GM18520 (cell line): ENCODE results near the gene ARHGAP40.

Experiments
- ATAC-seq: cut with Tn5 transposase; IDR thresholded peaks from one replicate; pipeline ENCODE4 v1.9.1; 2021; ENCODE audit not compliant: unreplicated experiment

The ARHGAP40 gene

DNA sequence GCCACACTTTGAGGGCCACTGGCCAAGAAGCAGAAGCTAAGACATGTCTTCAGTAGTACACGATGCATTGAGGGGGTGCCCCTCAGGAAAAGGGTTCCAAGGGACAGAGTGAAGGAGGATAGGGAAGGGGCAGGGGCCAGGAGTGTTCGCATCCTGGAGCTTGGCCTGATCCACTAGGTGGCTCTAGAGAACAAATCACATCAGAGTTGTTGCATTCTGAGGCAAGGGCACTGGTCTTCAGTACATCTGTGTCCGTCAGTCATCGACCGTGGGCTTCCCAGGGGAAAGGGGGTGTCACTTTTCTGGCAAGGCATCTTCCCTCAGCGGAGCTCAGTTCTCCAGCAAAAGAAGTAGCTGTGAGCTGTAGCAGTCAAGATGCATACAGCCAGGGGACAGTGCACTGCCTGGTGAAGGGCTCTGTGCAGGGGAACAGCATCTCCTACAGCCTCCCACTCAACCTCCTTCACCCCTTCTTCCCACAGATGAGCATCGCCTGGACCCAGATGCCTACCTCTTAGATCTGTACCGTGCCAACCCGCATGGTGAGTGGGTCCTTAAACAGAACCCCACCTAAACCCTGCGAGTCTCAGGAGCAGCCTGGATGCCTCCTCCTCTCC lies 47.8 kb downstream of the ARHGAP40 start:
- ATAC-seq: no peak

DNA sequence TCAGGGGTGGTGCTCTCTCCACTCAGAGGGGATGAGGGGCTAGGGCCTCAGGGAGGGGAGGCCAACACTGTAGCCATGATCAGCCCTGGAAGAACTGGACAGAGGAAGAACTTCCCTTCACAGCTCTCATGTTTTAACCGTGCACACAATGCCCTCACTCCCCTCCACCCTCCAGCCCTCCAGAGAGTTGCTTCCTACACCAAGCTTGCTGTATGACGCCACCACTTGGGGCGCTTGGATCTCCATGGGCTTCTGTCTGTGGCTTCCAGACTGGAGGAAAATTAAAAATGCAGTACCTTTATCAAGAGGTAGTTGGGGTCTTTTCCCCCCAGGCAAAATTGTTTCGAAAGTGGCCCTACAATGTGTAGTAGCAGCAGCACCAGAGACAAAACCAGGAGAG lies 48.4 kb downstream of the ARHGAP40 start:
- no peak for ATAC-seq

DNA sequence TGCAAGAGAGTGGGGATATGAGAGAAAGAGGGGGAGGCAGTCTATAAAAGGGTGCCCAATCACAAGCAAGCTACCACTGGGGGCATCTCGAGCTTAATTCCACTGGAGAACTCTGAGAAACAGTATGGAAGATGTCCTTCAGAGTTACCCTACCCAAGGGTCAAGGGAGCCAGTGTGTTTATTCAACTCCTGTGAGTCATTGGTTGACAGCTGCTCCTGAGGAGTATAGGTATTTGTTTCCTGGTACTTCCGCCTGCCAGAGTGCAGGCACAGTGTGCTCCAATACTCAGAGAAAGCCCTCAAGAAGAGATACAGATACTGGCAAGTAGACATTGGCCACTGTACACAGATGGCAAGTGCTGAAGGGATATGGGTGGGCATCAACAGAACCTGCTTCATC lies 49.5 kb downstream of the ARHGAP40 start:
- no peak for ATAC-seq

DNA sequence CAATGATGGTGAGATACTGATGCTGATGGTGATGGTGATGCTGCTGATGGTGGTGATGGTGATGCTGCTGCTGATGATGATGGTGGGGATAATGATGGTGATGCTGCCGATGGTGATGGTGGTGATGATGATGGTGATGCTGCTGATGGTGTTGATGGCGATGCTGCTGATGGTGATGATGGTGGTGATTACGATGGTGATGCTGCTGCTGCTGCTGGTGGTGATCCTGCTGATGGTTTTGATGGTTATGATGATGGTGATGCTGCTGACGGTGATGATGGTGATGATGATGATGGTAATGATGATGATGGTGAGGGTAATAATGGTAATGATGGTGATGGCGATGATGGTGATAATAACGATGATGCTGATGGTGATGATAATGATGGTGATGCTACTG lies 50.0 kb downstream of the ARHGAP40 start:
- ATAC-seq: no peak

DNA sequence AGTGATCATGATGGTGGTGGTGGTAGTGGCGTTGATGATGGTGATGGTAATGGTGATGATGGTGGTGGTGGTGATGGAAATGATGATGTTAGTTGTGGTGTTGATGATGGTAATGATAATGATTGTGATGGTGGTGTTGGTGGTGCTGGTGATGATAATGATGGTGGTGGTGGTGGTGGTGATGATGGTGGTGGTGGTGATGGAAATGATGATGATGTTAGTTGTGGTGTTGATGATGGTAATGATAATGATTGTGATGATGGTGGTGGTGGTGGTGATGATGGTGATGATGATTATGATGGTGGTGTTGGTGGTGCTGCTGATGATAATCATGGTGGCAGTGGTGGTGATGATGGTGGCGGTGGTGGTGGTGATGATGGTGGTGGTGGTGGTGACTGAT lies 51.4 kb downstream of the ARHGAP40 start:
- no peak for ATAC-seq

DNA sequence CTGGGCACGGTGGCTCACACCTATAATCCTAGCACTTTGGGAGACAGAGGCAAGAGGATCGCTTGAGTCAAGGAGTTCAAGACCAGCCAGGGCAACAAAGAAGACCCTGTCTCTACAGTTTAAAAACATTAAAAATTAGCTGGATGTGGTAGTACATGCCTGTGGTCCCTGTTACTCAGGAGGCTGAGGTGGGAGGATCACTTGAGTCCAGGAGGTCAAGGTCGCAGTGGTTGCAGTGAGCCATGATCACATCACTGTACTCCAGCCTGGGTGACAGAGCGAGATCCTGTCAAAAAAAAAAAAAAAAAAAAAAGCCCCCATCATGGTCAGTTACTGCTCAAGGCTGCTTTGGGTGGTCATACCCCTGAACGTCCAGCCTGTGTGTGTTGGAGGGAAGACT lies 55.8 kb downstream of the ARHGAP40 start:
- ATAC-seq: no peak

DNA sequence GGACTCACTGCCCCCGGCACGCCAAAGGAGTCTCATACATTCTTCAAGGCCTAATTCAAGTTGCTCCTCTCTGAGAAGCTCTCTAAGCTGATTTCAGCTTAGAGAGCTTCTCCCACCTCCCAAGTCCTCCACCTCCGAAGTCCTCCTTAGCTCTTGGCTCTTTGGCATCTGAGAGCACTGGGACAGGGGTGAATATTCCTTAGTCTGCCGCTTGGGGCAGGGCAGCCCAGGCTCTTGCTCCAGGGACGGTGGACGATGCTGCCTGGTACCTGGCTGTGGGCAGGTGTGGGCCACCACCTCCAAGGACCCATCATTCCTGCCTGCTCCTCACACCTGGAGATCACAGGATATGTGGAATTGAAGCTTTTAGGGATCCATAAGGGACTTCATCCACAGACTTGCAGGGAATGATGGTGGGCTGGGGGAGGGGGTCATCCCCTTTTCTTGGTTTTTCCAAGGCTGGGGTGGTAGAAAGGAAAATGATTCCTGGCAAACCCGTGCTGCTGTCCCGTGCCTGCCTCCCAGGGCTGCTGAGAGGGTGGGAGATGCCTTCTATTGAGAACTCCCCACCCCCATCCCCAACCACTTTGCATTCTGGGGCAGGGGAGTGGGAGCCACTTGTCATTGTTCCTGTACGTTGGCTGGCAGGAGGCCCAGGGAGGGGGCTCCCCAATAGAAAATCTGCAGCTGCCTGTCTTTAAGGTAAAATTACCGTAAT lies 57.4 kb downstream of the ARHGAP40 start:
- ATAC-seq: no peak

DNA sequence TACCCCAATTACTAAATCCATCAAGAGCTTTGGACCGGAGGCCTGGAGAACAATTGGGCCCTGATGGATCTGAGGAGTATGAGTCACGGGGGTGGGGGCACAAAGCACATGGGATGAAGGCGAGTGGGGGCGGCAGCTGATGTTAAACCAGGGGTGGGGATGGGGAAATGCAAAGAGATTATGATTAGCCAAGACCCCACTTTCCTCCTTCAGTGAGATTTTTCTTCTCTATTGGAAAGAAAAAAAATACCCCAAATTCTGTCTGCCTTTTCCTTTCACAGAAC lies 57.9 kb downstream of the ARHGAP40 start:
- no peak for ATAC-seq

DNA sequence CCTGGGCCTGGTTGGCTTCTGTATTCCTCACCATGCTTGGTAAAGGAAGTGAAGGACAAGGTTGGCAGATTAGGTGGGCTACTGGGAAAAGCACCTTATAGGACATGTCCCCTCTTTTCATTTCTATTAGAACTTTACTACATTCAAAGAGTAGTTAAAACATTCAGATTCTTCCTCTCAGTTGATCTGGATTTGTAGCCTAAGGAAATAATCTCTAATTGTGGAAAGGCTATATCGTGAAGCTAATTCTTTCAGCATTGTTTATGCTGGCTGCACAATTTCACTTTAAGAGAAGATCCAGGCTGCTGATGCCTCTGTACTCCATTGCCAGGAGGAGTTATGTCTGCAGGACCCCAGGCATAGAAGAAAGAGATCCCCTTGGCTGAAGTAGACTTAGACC lies 58.8 kb downstream of the ARHGAP40 start:
- ATAC-seq: no peak

DNA sequence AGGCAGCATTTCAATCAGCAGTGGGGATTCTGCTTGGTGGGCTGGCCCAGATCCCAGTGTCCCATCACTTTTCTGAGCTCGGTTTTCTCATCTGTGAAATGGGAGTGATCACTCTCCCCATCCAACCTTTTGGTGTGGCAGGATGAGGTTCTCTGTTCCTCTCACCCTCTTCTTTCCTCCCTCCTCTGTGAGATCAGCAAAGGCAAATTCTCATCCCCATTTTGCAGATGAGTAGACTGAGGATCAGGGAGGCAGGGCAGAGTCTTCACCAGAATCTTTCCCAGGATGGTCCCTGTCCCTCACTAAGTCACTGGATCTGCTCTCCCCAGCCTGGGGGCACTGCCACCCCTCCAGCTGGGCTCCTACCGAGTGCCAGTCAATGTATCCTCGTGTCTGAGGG lies 62.1 kb downstream of the ARHGAP40 start:
- ATAC-seq: no peak

DNA sequence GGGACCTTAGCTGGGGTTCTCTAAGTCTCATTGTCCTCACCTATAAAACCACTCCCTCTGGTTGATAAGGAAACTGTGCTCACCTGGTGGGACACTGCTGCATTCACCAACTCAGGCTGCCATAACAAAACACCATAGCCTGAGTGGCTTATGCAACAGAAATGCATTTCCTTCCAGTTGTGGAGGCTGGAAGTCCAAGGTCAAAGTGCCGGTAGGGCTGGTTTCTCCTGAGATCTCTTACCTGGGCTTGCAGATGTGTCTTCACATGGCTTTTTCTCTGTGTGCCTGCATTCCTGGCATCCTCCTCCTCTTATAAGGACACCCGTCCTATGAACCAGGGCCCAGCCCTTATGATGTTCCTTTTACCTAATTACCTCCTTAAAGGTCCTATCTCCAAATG lies 62.7 kb downstream of the ARHGAP40 start:
- ATAC-seq: no peak

DNA sequence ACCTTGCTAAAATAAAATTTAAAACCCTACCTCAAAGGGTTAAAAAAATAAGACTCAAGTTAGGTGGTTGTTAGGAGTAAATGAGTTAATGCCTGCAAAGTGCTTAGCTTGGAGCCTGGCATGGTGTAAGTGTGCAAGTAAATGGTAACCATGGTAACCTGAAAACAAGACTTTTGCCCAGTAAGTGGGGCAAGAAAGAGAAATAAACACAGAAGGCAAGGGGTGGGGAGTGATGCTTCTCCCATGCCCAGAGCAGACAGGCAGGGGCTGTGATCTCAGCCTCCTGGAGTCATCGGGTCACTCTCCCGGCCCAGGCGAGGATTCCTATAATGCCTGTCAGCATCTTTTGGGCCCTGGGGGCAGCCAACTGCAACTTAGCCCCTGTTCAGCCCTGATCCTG lies 63.5 kb downstream of the ARHGAP40 start:
- ATAC-seq: no peak

DNA sequence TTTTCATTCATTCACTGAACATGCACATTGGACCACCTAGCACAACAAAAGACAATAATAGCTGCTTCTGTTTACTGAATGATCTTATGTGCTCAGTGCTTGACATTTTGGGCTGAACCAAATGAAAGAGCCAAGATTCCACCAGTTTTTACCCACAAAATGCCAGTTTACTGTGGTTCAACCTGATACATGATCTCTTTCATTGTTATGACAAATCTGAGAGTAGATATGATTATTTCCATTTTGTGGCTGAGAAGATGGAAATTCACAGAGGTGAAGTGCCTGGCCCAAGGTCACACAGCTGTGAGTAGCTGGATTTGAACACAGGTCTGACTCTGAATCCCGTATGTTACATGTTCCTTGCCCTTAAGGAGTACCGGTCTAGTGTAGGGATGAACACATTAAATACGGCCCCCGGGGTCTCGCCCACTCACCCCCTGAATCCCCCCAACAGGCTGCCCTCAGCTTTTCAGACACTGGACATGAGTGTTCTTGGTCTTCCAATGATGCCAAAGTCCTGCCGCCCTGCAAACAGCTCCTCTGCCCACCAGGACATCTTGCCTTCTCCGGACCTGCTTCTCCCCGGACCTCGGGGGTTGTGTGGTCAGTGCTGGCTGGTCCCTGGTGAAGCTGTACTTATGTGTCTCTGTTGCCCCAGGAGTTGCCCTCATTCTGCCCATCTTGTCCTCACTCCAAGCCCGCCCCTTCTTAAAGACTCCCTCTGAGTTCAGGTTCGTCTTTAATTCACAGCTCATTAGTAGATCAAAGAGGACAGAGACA lies 64.1 kb downstream of the ARHGAP40 start:
- ATAC-seq: no peak

DNA sequence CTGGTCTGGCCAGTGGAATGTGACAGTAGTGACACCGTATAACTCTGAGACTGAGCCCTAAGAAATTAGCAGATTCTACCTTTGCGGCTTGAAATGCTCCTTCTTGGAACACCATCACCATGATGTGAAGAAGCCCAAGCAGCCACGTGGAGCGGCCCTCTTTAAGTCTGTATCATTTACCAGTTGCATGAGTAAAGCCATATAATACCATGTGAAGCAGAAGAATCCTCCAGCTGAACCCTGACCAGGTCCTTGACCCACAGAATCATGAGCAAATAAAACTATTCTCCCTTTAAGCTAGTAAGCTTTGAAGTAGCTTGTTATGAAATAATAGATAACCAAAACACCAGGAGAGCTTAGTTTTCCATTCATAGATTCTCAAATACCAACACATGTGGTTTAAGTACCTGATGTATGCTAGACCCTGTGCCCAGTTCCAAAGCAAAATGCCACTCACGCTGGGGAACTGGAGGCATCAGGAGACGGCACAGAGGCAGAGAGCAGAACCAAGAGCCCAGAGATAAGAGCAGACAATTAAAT lies 65.9 kb downstream of the ARHGAP40 start:
- no peak for ATAC-seq

DNA sequence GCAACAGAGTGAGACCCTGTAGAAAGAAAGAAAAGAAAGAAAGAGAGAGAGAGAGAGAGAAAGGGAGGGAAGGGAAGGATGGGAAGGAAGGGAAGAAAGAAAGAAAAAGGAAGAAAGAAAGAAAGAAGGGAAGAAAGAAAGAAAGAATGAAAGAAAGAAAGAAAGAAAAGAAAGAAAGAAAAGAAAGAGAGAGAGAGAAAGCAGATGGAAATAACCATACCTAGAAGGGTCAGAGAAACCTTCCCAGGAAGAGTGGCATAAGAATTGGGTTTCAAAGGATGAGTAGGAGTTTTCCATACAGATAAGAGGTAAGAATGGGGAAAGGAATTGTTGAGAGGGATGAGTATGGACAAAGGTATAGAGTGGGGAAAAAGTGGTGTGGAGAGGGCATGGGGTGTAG lies 68.1 kb downstream of the ARHGAP40 start:
- ATAC-seq: no peak

DNA sequence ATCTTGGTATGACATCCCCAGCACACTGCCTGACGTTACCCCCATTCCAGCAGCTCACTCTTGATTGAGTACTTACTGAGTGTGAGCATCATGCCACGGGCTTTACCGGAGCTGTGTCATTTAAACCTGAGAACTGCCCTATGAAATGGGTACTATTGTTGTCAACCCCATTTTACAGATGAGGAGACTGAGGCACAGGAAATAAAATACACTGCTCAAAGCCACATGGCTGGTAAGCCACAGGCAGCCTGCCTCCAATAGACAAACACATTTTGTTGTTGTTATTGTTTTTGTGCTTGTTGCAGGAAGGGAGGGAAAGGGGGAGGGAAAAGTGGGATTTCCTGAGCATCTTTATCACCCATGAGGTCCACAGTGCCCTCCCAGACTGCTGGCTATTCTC lies 69.2 kb downstream of the ARHGAP40 start:
- ATAC-seq: no peak

DNA sequence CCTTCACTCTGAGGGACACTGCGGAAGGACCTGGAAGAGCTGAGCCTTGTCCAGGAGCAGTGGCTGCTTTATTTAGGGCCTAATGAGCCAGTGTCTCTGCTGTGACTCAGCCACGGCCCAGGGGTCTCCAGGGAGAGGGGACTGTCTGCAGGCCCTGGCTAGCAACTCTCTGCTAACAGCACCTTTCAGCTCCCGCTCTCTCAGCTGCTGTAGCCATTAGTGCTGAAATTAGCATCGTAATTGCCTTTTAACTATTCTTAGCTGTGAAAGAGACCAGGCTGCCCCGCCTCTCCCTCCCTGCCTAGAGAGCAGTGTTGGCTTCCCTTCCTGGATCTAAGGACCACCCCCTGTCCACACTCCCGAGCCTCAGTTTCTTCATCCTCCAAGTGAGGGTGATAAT lies 69.6 kb downstream of the ARHGAP40 start:
- ATAC-seq: no peak

DNA sequence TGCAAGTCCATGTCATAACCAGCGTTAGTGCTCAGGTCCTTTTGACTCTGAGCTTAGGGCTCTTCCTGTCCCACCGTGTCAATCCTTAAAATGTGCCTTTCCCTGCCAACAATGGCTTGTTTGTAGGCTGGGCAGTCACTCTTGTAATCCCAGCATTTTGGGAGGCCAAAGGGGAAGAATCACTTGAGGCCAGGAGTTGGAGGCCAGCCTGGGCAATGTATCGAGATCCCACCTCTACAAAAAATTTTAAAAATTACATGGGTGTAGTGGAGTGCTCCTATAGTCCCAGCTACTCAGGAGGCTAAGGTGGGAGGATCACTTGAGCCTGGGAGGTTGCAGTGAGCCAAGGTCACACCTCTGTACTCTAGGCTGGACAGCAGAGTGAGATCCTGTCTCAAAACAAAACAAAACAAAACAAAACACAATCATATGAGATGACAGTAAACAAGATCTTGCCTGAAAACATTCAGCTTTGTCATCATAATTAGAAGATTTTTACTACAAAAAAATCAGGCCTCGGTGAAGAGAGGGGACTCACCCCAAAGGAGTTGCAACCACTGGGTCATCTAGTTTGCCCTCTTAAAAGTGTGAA lies 70.2 kb downstream of the ARHGAP40 start:
- ATAC-seq: no peak

DNA sequence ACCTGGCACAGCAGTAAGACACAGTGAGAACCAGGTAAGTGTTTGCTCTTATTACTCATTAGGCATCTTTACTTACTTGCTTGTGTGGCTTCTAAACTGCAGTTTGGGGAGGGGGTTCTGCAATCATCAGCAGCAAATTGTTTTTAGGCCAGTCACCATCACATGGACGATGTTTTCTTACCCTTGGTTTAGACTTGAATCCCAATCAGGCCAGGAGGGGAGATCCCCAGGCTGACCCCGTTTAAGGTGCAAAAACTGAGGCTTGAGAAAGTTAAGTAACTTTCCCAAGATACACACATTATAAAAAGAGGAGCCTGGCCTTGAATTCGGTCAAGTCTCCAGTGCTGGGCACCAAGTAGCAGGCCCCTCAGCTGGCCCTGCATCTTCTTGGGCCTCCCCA lies 70.9 kb downstream of the ARHGAP40 start:
- no peak for ATAC-seq

DNA sequence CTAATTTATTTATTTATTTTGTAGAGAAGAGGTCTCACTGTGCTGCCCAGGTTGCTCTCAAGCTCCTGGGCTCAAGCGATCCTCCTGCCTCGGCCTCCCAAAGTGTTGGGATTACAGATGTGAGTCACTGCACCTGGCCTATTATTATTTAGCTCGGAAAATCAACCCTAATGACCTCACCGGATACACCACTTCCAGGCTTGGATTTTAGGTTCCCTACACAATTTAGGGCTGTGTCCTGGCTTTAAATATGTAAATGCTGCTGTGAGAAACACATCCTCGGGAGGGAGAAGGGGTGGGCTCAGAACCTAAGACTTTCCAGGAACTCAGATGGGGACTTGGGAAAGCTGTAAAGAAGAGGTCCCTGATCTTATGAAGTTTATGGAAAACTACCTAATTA lies 71.7 kb downstream of the ARHGAP40 start:
- no peak for ATAC-seq

DNA sequence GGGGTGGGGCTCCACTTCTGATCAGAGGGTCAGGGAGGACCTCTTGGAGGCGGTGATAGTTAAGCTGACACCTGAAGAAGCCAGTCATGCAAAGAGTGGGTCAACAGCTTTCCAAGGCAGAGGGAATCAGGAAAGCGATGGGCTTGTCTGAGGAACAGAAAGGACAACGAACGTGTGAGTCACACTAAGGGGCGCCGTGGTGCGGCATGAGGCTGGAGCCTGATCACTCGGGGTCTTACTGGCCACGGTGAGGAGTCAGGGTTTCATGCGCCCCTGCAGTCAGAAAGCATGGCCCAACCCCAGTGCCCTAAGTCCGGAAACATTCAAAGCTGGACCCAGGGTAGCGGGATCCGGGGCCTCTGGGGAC lies 72.1 kb downstream of the ARHGAP40 start:
- no peak for ATAC-seq
